Keratinocyte (primary cell): ENCODE data around the gene TMEM238. TPM values are rescaled to one million over a fixed set of nuclear protein-coding genes. Genes with fewer than 3 reads are reported as not detected.

Experiments
- DNase-seq: peaks from one replicate; pipeline ENCODE4 v3.0.0-alpha.2; 2011; ENCODE audit warnings: low read depth, missing footprints, low spot score
- FAIRE-seq: peaks from 2 replicates; lab custom pipeline; 2011; peaks lifted over from hg19 to GRCh38; lab: Jason Lieb, UNC
- H2AFZ ChIP-seq: 2 replicates; pipeline ENCODE4 v1.6.0; 2012; ENCODE audit warnings: low read length, control low read depth, inconsistent platforms; ENCODE audit not compliant: control insufficient read depth
- H3K27ac ChIP-seq: 2 replicates; pipeline ENCODE4 v1.5.1; 2011; ENCODE audit warnings: low read length; ENCODE audit not compliant: control insufficient read depth, insufficient read depth
- H3K27me3 ChIP-seq: 3 replicates; pipeline ENCODE4 v1.6.0; 2011; ENCODE audit warnings: low read length; ENCODE audit not compliant: control insufficient read depth, insufficient read depth; ENCODE audit errors: extremely low read depth
- H3K36me3 ChIP-seq, 2 experiments: 2 replicates in 1 of 2; 3 replicates in 1 of 2; pipeline ENCODE4 v1.5.1; 2011; ENCODE audit warnings: low read length in 2 of 2, mild to moderate bottlenecking in 1 of 2; ENCODE audit not compliant: control insufficient read depth in 2 of 2, insufficient read depth in 2 of 2; ENCODE audit errors: extremely low read depth in 1 of 2
- H3K4me1 ChIP-seq: 3 replicates; pipeline ENCODE4 v1.5.1; 2011; ENCODE audit warnings: low read length; ENCODE audit not compliant: control insufficient read depth, insufficient read depth; ENCODE audit errors: extremely low read depth
- H3K4me2 ChIP-seq: 3 replicates; pipeline ENCODE4 v1.6.0; 2011; ENCODE audit warnings: low read depth, low read length; ENCODE audit not compliant: control insufficient read depth, insufficient read depth; ENCODE audit errors: extremely low read depth
- H3K4me3 ChIP-seq, 3 experiments: fragments of 200-600 bp in 1 of 3; sonication (generic) in 1 of 3; 2 replicates in 2 of 3; 3 replicates in 1 of 3; pipeline ENCODE4 v1.5.1; 2011 to 2016; ENCODE audit warnings: low read length in 3 of 3, mild to moderate bottlenecking in 3 of 3, control low read depth in 2 of 3, inconsistent platforms in 1 of 3, low read depth in 1 of 3, mixed read lengths in 1 of 3, mixed run types in 1 of 3, moderate library complexity in 1 of 3; ENCODE audit not compliant: control insufficient read depth in 2 of 3, insufficient read depth in 2 of 3; ENCODE audit errors: extremely low read depth in 1 of 3
- H3K79me2 ChIP-seq: 2 replicates; pipeline ENCODE4 v1.6.0; 2012; ENCODE audit warnings: low read length; ENCODE audit not compliant: control insufficient read depth, insufficient read depth
- H3K9ac ChIP-seq: 3 replicates; pipeline ENCODE4 v1.6.0; 2011; ENCODE audit warnings: low read length; ENCODE audit not compliant: control insufficient read depth, insufficient read depth; ENCODE audit errors: extremely low read depth
- H3K9me1 ChIP-seq: 3 replicates; pipeline ENCODE4 v1.6.0; 2011; ENCODE audit warnings: low read length; ENCODE audit not compliant: control insufficient read depth, insufficient read depth; ENCODE audit errors: extremely low read depth
- H3K9me3 ChIP-seq: 2 replicates; pipeline ENCODE4 v1.5.1; 2012; ENCODE audit warnings: low read depth, low read length; ENCODE audit not compliant: control insufficient read depth
- H4K20me1 ChIP-seq: 3 replicates; pipeline ENCODE4 v1.6.0; 2011; ENCODE audit warnings: low read length; ENCODE audit not compliant: control insufficient read depth, insufficient read depth; ENCODE audit errors: extremely low read depth
- EZH2 ChIP-seq: IDR thresholded peaks from one replicate; pipeline ENCODE4 v1.6.1; 2012; ENCODE audit warnings: inconsistent platforms, mild to moderate bottlenecking, low read length, moderate library complexity
- dilution Hi-C: fragments of 300-500 bp; cut with MboI; formaldehyde crosslinking; loops from one replicate; pipeline ENCODE4 v1.7.0; 2020; ENCODE audit warnings: low sequenced_read_pairs; ENCODE audit not compliant: extremely low pct_ligation_motif_present
- polyA plus RNA-seq, 5 experiments: library from polyadenylated mRNA; depleted of rRNA in 3 of 5; stranded (reverse) in 3 of 5; stranded (forward) in 1 of 5; unstranded in 1 of 5; fragments of >200 nt; gene quantifications; 1 replicate in 1 of 5; 2 replicates in 3 of 5; 3 replicates in 1 of 5; pipeline versions ENCODE4 v1.2.1 to v1.2.3, GENCODE V29; 2011 to 2012; ENCODE audit warnings: missing spikeins in 2 of 5, low read depth in 1 of 5, low replicate concordance in 1 of 5
- TF ChIP-seq, protein P1 (sequence below), 3 experiments: IDR thresholded peaks in 1 of 3; conservative IDR thresholded peaks in 1 of 3; optimal IDR thresholded peaks in 1 of 3; 2 replicates in 2 of 3; 3 replicates in 1 of 3; pipeline versions ENCODE3 to v1.5.1; 2011; ENCODE audit warnings: low read length in 3 of 3, mild to moderate bottlenecking in 3 of 3, moderate library complexity in 2 of 3, control low read depth in 1 of 3, inconsistent platforms in 1 of 3; ENCODE audit not compliant: insufficient read depth in 2 of 3; ENCODE audit errors: extremely low read depth in 1 of 3

TMEM238 gene
- polyA plus RNA-seq, 1 donor (not counting 4 experiments of a cell fraction or from before 2014, with no cell fraction given): 0.24 TPM

DNA sequence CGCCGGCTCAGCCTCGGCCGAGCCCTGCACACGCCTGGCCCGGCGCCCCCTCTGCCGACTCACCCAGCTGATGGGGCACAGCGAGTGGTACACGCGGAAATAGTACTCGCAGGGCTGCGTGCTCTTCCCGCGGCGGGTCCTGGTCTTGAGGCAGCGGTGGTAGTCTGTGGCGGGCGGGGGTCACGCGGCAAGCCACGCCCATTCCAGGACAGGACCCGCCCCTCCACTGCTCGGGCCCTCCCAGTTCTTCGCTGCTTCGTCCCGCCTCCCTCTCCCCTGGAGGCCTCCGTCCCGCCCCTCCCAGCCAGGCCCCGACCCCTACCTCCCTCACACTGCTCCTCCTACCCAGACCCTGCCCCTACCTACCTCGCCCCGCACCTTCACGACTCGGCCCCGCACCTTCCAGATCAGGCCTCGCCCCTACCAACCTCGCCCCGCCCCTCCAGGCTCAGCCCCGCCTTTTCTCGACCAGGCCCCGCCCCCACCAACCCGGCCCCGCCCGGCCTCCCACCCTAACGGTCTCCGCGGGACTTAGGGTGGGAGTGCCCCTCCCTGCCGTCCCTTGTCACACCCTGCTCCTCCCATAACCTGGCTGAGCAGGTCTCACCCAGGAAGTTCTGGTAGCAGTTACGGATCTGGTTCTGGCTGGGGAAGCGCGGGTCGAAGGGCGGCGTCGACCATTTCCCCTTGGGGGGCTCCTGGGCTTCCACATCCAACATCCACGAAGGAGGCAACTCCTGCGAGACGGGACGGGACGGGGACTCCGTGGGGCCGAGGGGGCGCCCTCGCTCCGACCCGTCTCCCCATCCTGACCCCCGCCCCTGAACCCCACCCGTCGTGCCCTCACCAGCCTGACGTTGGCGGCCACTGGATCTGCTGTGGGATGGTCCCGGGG, 30.0 kb downstream of the TMEM238 start:
- peaks cover 29% of the 10 kb centered on the region for H3K27me3 ChIP-seq
- dilution Hi-C loops: no loop called here
- no peak overlapping the region for H3K27ac ChIP-seq
- no peaks in the 10 kb centered on the region for H3K79me2 ChIP-seq
- no peak for TF ChIP-seq EZH2
- TF ChIP-seq, protein P1, sequence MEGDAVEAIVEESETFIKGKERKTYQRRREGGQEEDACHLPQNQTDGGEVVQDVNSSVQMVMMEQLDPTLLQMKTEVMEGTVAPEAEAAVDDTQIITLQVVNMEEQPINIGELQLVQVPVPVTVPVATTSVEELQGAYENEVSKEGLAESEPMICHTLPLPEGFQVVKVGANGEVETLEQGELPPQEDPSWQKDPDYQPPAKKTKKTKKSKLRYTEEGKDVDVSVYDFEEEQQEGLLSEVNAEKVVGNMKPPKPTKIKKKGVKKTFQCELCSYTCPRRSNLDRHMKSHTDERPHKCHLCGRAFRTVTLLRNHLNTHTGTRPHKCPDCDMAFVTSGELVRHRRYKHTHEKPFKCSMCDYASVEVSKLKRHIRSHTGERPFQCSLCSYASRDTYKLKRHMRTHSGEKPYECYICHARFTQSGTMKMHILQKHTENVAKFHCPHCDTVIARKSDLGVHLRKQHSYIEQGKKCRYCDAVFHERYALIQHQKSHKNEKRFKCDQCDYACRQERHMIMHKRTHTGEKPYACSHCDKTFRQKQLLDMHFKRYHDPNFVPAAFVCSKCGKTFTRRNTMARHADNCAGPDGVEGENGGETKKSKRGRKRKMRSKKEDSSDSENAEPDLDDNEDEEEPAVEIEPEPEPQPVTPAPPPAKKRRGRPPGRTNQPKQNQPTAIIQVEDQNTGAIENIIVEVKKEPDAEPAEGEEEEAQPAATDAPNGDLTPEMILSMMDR (optimal IDR thresholded peaks at IDR 0.05 in 1 of 3, IDR thresholded peaks at IDR 0.05 in 1 of 3, conservative IDR thresholded peaks at IDR 0.05 in 1 of 3; ENCODE audit: extremely low read depth in 1 of 3, insufficient read depth in 2 of 3, low read length in 3 of 3): no peak
- peak overlapping the region; percentile 46 to 66 (median 63) for H3K4me3 ChIP-seq
- H4K20me1 ChIP-seq: no peaks in the 10 kb centered on the region
- no peaks in the 10 kb centered on the region for H3K36me3 ChIP-seq
- FAIRE-seq (no peak), DNase-seq (no peak)
- H3K9me1 ChIP-seq: no peaks in the 10 kb centered on the region
- H3K9me3 ChIP-seq: no peaks in the 10 kb centered on the region
- peaks cover 9% of the 10 kb centered on the region for H3K4me1 ChIP-seq
- H2AFZ ChIP-seq: peak overlapping the region; percentile 81
- H3K4me2 ChIP-seq: peak overlapping the region; percentile 86
- peak overlapping the region; percentile 50 for H3K9ac ChIP-seq

DNA sequence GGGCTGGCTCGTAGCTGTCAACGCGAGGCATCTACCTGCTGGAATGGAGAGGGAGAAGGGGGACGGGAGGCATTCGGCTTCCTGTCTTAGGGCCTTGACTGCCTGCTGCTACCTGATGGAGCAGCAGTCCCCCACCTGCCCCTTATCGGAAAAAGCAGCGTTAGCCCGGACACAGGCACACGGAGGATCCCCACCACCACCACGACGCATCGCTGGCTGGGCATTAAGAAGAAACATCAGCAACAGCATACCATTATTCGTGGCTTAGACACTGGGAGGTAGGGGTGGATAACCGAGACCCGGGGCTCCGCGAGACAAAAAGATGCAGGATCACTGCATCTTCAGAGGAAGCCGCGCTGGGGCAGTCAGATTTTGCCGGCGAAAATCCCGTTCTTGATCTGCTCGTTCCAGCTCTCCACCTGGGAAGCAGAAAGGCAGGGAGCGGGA, 30.7 kb downstream of the TMEM238 start:
- H3K4me2 ChIP-seq: peak overlapping the region; percentile 86
- FAIRE-seq (no peak), DNase-seq (no peak)
- H3K27me3 ChIP-seq: peaks cover 29% of the 10 kb centered on the region
- peak overlapping the region; percentile 50 for H3K9ac ChIP-seq
- H3K9me3 ChIP-seq: no peaks in the 10 kb centered on the region
- no peaks in the 10 kb centered on the region for H4K20me1 ChIP-seq
- H3K4me3 ChIP-seq: peak overlapping the region; percentile 46 to 66 (median 63)
- TF ChIP-seq EZH2: peak; percentile 37
- TF ChIP-seq, protein P1 (optimal IDR thresholded peaks at IDR 0.05 in 1 of 3, IDR thresholded peaks at IDR 0.05 in 1 of 3, conservative IDR thresholded peaks at IDR 0.05 in 1 of 3; ENCODE audit: extremely low read depth in 1 of 3, insufficient read depth in 2 of 3, low read length in 3 of 3): no peak
- H3K27ac ChIP-seq: no peak overlapping the region
- H3K36me3 ChIP-seq: peaks cover 0 to under 1% of the 10 kb centered on the region in 2 experiments
- no peaks in the 10 kb centered on the region for H3K9me1 ChIP-seq
- peaks cover 9% of the 10 kb centered on the region for H3K4me1 ChIP-seq
- H2AFZ ChIP-seq: peak overlapping the region; percentile 81
- dilution Hi-C loops: no loop called here
- H3K79me2 ChIP-seq: no peaks in the 10 kb centered on the region
